IPS DF 6.9 (cell line): ENCODE results near the gene MED16.
"Not testable (repeated sequence)": the region's sequence is repeated elsewhere in the genome, so short reads cannot be mapped to it uniquely, and the experiment has no call there.

Source experiments
- DNase-seq: peaks from one replicate; pipeline ENCODE4 v3.0.0-alpha.2; 2013; ENCODE audit warnings: low read depth, low spot score
- H3K27ac ChIP-seq: one replicate; pipeline ENCODE4 v1.5.1; 2013; ENCODE audit warnings: low read length, control low read depth
- H3K27me3 ChIP-seq: 2 replicates; pipeline ENCODE4 v1.6.1; 2013; ENCODE audit warnings: mild to moderate bottlenecking, low read length; ENCODE audit not compliant: control insufficient read depth, insufficient read depth
- H3K36me3 ChIP-seq: 2 replicates; pipeline ENCODE4 v1.6.1; 2013; ENCODE audit warnings: low read length; ENCODE audit not compliant: control insufficient read depth, insufficient read depth
- H3K4me1 ChIP-seq: 2 replicates; pipeline ENCODE4 v1.6.1; 2013; ENCODE audit warnings: low read length; ENCODE audit not compliant: control insufficient read depth, insufficient read depth
- H3K4me3 ChIP-seq: 2 replicates; pipeline ENCODE4 v1.5.1; 2013; ENCODE audit warnings: mild to moderate bottlenecking, low read length
- H3K9me3 ChIP-seq: 2 replicates; pipeline ENCODE4 v1.6.1; 2013; ENCODE audit warnings: low read length, inconsistent platforms; ENCODE audit not compliant: control insufficient read depth, insufficient read depth
- WGBS: extraction: QIAGEN DNeasy Blood & Tissue Kit; methylation state at CpG from one replicate; pipeline ENCODE4 v1.1.7; 2013; ENCODE audit warnings: mixed read lengths, missing lambda C conversion rate; ENCODE audit not compliant: insufficient read length, insufficient coverage; 5-methylcytosine and 5-hydroxymethylcytosine counted together

The MED16 gene

GRCh38 chr19:898663-899062, 5.7 kb upstream of the MED16 start:
- H3K27ac ChIP-seq, result no peak overlapping the region
- H3K36me3 ChIP-seq, result peaks cover 3% of the 10 kb centered on the region; the same call in 1 of the 2 replicates
- no CpG with 5 or more reads among the region's 20 CpGs for WGBS
- peaks cover 4% of the 10 kb centered on the region; the same call in 1 of the 2 replicates for H3K4me1 ChIP-seq
- H3K4me3 ChIP-seq, result no peak overlapping the region
- no peaks in the 10 kb centered on the region for H3K9me3 ChIP-seq
- no peaks in the 10 kb centered on the region for H3K27me3 ChIP-seq
- DNase-seq, result no peak

GRCh38 chr19:897442-898039, 4.6 kb upstream of the MED16 start:
- Histone ChIP-seq H3K27me3 (no peaks in the 10 kb centered on the region), H3K9me3 (no peaks in the 10 kb centered on the region), H3K27ac (no peak overlapping the region), H3K4me3 (no peak overlapping the region), H3K4me1 (peaks cover 4% of the 10 kb centered on the region; the same call in 1 of the 2 replicates), H3K36me3 (peaks cover 3% of the 10 kb centered on the region; the same call in 1 of the 2 replicates)
- no CpG with 5 or more reads among the region's 26 CpGs for WGBS
- DNase-seq, result no peak

- peaks cover 3% of the 10 kb centered on the region; the same call in 1 of the 2 replicates for H3K36me3 ChIP-seq
- no peak overlapping the region for H3K27ac ChIP-seq
- peaks cover 4% of the 10 kb centered on the region; the same call in 1 of the 2 replicates for H3K4me1 ChIP-seq
- H3K9me3 ChIP-seq, result no peaks in the 10 kb centered on the region
- DNase-seq, result no peak
- no CpG with 5 or more reads among the region's 11 CpGs for WGBS
- H3K4me3 ChIP-seq, result no peak overlapping the region
- no peaks in the 10 kb centered on the region for H3K27me3 ChIP-seq
Observed at GRCh38 chr19:896999-897398, 4.0 kb upstream of the MED16 start.

GRCh38 chr19:896434-896833, 3.4 kb upstream of the MED16 start:
- Histone ChIP-seq H3K4me1 (peaks cover 4% of the 10 kb centered on the region; the same call in 1 of the 2 replicates), H3K27ac (no peak overlapping the region), H3K36me3 (peaks cover 3% of the 10 kb centered on the region; the same call in 1 of the 2 replicates), H3K4me3 (no peak overlapping the region), H3K27me3 (no peaks in the 10 kb centered on the region), H3K9me3 (no peaks in the 10 kb centered on the region)
- no peak for DNase-seq
- WGBS, result no CpG with 5 or more reads among the region's 10 CpGs

DNA sequence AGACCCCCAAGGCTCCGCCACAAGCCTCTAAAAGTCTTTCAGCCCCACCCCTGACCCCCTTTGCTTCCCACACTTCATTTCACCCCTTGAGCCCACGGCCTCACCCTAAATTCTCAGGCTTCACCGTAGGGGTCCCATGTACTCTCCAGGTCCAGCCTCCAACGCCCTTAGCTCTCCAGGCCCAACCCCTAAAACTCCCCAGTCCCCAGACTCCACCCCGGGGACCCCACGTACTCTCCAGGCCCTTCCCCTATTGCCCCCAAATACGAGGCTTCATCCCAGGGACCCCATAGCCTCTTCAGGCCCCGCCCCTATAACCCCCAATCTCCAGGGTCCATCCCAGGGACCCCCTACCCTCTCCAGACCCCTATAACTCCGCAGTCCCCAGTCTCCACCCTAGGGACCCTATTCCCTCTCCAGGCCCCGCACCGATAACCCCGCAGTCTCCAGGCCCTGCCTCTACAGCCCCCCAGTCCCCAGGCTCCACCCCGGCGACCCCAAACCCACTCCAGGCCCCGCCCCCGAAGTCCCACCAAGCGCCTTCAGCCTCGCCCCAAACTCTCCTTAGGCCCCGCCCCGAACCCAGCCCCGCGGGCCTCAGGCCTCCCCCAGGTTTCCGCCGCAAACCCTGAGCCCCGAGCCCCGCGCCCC, 619 bp downstream of the MED16 start:
- no CpG with 5 or more reads among the region's 27 CpGs for WGBS
- H3K27ac ChIP-seq, result no peak overlapping the region
- peaks cover 14% of the 10 kb centered on the region for H3K36me3 ChIP-seq
- H3K4me1 ChIP-seq, result no peaks in the 10 kb centered on the region
- no peaks in the 10 kb centered on the region for H3K27me3 ChIP-seq
- DNase-seq, result no peak
- no peaks in the 10 kb centered on the region for H3K9me3 ChIP-seq
- peak overlapping the region; percentile 100; the same call in 1 of the 2 replicates for H3K4me3 ChIP-seq

GRCh38 chr19:891421-892200, 1.4 kb downstream of the MED16 start:
- H3K4me1 ChIP-seq, DNase-seq, H3K27ac ChIP-seq, H3K9me3 ChIP-seq, H3K27me3 ChIP-seq, H3K4me3 ChIP-seq: not testable (repeated sequence)
- peaks cover 14% of the 10 kb centered on the region for H3K36me3 ChIP-seq
- no CpG with 5 or more reads among the region's 50 CpGs for WGBS

- no peak overlapping the region for H3K4me3 ChIP-seq
- H3K27me3 ChIP-seq, result no peaks in the 10 kb centered on the region
- no peak for DNase-seq
- H3K36me3 ChIP-seq, result peaks cover 20% of the 10 kb centered on the region
- no peaks in the 10 kb centered on the region for H3K9me3 ChIP-seq
- no CpG with 5 or more reads among the region's 18 CpGs for WGBS
- H3K4me1 ChIP-seq, result no peaks in the 10 kb centered on the region
- no peak overlapping the region for H3K27ac ChIP-seq
Observed at GRCh38 chr19:890831-891230, 2.2 kb downstream of the MED16 start.

DNA sequence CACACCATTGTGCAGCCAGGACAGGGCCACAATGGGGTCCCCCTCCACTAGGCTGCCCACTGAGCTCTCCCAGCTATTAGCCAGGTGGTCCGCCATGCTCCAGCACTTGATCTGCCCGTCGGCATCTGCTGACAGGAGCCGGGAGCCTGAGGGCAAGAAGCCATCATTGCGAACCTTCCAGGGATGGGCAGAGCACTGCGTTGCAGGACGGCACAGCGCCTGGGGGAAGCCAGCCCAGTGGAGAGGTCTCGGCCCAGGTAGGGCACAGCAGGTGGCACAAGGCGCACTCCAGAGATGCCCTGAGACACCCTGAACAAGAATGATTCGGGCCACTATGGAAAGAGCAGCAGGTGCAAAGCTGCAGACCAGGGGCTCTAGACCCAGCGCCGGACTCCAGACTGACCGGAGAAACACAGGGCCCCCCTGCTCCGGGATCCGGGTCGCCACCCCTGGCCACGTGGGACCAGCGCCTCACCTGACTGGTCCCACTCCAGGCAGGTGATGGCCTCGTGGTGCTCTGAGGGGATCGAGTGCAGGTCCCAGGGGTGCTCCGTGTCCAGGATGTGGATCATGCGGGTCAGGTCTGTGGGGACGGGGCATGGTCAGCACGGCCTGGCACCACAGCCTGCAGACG, 3.2 kb downstream of the MED16 start:
- no peak overlapping the region for H3K27ac ChIP-seq
- peaks cover 23% of the 10 kb centered on the region for H3K36me3 ChIP-seq
- no peaks in the 10 kb centered on the region for H3K27me3 ChIP-seq
- no peaks in the 10 kb centered on the region for H3K9me3 ChIP-seq
- no peaks in the 10 kb centered on the region for H3K4me1 ChIP-seq
- no peak overlapping the region; the same call in 1 of the 2 replicates for H3K4me3 ChIP-seq
- DNase-seq, result no peak
- no CpG with 5 or more reads among the region's 26 CpGs for WGBS

DNA sequence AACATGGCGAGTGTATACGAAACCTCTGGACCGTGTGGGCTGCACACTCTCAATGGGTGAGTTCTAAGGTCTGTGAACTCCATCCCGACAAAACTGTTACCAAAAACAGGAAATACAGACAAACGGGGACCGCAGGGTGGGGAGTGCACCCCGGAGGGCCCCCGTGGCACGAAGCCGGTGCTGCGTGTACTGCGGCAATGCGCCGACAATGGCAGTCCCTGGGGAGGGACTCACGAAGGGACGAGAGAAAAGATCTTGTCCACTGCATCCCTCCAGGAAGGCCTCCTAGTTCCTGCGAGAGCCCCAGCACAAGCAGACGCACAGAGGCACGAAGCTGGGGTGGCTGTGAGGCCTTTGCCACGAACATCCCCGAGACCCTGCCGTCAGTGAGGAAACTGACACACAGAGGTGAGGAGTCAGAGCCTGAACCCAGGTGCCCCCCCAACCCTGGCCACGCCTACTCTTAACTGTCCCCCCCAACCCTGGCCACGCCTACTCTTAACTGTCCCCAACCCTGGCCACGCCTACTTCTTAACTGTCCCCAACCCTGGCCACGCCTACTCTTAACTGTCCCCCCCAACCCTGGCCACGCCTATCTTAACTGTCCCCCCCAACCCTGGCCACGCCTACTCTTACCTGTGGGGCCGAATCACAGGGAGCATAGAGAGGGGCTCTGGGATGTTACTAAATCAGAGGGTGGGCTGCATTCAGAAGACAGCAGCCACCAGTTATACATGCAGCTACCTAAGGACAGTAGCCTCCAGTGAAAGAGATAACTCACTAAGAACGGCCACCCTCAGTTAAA, 4.2 kb downstream of the MED16 start:
- DNase-seq, result no peak
- Histone ChIP-seq H3K27me3 (no peaks in the 10 kb centered on the region), H3K27ac (no peak overlapping the region), H3K4me3 (no peak overlapping the region), H3K9me3 (no peaks in the 10 kb centered on the region), H3K4me1 (no peaks in the 10 kb centered on the region), H3K36me3 (peaks cover 26% of the 10 kb centered on the region)
- WGBS, result no CpG with 5 or more reads among the region's 30 CpGs
